Stimulated activated CD4-positive, alpha-beta T cell treated with anti-CD3 and anti-CD28 coated beads, Interleukin-2, amount 100 ng/mL, for 24 hours (primary cell): ENCODE results near the gene ILKAP.

Experiments
- DNase-seq, 2 donors: peaks; one replicate each; pipeline ENCODE4 v3.0.0-alpha.2; 2020

ILKAP gene

DNA sequence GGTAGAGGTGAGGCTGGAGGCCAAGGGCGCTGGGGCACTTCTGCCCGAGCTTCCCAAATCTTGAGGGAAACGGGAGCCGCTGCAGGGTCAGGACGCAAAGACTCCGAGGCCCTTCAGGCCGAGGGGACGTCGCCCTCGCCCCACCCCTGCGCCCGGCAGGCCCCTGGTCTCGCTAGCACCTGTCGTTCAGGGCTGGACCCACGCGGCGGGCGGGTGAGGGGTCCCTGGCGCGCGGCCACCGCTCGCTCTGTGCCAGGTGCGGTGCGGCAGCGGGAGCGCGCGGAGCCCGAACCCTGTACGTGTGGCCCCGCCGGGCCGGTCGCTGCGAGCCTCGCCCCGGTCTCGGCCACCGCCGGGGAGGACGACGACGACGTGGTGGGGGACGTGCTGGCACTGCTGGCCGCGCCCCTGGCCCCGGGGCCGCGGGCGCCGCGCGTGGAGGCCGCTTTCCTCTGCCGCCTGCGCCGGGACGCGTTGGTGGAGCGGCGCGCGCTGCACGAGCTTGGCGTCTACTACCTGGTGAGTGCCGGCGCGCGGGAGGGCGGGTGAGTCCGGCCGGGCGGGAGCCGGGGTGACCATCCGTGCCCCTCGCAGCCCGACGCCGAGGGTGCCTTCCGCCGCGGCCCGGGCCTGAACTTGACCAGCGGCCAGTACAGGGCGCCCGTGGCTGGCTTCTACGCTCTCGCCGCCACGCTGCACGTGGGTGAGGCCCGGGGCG is 39.9 kb downstream of the ILKAP start:
- no peak for DNase-seq

- no peak for DNase-seq
Observed at GRCh38 chr2:238162846-238163441, 40.6 kb downstream of the ILKAP start.

GRCh38 chr2:238162251-238162845 is 41.1 kb downstream of the ILKAP start:
- no peak for DNase-seq

- no peak for DNase-seq
Observed at GRCh38 chr2:238161291-238162051, 42.0 kb downstream of the ILKAP start.

DNA sequence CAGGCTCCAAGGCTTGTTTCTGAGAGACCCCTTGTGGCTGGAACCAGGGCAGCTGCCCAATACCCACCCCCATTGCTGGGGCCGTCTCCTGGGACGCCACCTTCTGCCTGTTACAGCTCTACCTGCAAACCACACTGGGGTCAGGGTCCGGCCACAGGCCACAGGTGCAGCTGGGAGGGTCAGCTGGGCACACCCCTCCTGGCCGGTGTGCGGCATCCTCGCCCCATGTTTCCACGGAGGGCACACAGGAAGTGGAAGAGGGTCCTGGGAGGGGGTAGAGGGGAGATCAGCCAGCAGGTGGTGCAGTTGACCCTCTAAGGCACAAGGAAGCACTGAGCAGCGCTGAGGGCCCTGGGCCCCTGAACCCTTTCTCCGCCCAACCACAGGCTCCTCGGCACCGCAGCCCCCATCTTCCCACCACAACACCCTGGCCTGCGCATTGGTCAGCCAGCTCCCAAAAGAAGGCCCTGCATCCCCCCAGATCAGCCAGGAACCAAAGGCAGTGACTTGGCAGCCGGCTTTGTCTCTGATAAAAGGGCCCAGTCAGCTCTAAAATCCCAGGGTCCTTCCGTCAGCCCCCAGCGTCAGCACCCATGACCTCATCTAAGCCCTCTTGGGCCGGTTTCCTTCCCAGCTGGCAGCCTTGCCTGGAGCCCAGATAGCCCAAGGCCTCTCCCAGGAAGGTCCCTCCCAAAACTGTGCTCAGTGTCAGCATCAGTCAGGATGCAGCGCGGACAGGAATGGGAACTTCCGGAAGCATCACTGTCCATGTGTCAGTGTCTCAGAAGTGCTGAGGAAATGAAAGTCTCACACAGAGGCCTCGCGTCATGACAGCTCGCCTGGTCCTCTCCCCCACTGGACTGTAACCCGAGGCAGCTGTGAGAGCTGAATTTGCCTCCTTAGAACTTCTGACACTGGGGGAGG is 43.0 kb downstream of the ILKAP start:
- no peak for DNase-seq

GRCh38 chr2:238159661-238160205 is 43.8 kb downstream of the ILKAP start:
- DNase-seq = no peak

DNA sequence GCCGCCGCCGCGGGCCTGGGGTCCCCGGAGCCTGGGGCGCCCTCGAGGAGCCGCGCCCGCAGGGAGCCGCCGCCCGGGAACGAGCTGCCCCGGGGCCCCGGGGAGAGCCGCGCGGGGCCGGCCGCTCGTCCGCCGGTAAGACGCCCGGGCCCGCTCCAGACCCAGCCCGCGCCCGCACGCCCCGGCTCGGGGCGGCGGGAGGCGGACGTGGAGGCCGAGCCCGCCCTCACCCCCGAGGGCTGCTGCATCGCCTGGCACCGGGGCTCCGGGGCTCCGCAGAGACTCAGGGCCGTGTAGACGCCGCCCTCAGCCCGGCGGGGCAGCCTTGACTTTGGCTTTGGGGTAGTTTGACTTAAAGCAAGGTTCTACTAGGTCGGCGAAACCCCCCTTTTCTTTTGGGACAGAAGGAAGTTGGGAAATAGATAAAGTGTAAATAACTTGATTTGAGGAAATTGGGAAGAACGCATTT is 44.4 kb downstream of the ILKAP start:
- DNase-seq = peak in 1 of 2 donors; percentile 46

GRCh38 chr2:238158509-238159070 is 44.9 kb downstream of the ILKAP start, which contains the start of gene ERFE:
TSS of gene ERFE (plus strand) at chr2:238158970. CDS start at chr2:238159008, 38 bp downstream.
- DNase-seq = peak; percentile 60 to 70

DNA sequence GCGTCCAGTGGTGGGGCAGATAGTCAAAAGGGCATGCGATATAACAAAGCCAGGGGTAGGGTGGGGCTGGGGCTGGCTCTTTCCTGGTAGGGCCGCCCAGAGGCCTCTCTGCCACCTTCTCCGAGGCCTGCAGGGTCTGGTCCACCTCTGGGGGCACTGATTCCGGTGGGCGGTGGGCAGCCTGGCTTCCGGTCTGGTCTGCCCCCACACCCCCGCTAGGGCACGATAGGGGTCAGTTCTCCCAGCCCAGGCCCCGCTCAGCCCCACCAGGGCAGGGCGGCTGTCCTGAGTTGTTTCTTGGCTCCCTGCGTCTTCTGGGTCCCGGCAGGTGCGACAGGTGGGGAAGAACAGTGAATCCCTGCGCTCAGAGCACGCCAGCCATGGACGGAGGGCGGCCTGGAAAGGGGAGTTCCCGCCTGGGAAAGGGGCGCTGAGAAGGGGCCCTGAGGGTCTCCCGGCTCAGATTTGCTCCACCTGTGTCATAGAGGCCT is 45.4 kb downstream of the ILKAP start:
- DNase-seq = no peak

GRCh38 chr2:238157506-238158017 is 45.9 kb downstream of the ILKAP start:
- no peak for DNase-seq

GRCh38 chr2:238155761-238156694 is 47.5 kb downstream of the ILKAP start:
- no peak for DNase-seq

DNA sequence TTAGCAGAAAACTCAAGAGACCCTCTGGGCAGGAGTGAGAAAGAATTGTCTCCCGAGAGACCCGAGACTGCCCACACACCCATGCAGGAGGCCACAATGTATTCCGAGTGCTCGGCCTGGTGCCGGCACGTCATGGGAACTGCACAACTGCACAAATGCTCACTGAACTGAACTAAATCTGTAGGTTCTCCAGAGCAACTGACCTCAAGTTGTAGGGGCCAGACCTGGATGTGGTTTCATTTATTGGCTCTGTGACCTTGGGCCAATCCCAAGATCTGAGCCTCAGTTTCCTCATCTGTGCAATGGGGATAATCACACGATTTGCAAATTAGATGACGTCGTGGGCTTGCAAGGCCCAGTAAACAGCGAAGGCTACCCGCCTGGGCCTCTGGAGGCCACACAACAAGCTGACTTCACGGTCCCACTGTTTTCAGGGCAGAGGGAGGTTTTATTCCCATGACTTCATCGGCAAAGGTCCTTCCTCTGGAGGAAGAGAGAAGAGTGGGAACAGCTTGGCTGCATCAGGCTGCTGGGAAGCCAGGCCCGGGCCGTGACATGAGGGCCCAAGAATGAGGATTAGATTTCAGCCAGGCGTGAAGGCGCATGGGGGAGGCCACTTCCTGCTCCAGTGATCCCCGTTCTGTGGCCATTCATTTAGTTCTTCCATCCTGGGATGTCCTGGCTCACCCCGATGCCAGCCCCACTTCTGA is 48.3 kb downstream of the ILKAP start:
- DNase-seq = no peak

GRCh38 chr2:238154570-238154969 is 48.9 kb downstream of the ILKAP start:
- DNase-seq = no peak

GRCh38 chr2:238152771-238153688 is 50.5 kb downstream of the ILKAP start:
- no peak for DNase-seq

GRCh38 chr2:238151628-238152235 is 51.8 kb downstream of the ILKAP start:
- DNase-seq = no peak

DNA sequence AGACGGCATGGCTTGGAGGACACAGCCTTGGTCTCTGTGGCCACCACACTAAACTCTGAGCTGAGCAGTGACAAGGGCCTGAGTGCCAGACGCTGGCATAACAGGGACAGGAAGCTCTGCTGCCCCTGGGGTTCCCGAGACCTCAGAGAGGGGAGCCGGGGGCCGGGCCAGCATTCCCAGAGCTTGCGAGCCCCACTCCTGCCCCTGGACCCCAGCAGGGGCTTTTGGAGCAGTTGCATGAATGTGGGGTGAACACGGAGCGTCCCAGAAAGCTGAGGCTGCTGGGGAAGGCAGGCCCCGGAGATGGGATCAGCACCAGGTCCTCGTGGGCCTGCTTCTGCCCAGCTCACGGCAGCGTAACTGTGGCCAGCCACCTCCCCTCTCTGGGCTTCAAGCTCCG is 52.3 kb downstream of the ILKAP start:
- no peak for DNase-seq

DNA sequence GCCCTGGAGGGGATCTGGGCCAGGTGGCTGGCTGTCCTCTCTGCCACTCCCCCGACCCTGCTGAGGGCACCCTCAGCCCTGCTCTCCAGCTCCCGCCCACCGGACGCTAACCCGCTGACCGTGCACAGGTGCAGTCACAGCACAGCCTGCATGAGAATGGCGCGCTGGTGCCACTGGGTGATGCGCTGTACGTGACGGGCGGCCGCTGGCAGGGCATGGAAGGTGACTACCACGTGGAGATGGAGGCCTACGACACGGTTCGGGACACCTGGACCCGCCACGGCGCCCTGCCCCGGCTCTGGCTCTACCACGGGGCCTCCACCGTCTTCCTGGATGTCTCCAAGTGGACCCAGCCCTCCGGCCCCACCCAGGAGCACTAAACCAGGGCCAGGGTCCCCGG is 52.8 kb downstream of the ILKAP start:
- no peak for DNase-seq
